ENCODE data around the gene ITGB2. TPM values are rescaled to one million over a fixed set of nuclear protein-coding genes. Genes with fewer than 3 reads are reported as not detected.

The ITGB2 gene
- total RNA-seq, 1 experiment from 2014 or later: 1.5 TPM

DNA sequence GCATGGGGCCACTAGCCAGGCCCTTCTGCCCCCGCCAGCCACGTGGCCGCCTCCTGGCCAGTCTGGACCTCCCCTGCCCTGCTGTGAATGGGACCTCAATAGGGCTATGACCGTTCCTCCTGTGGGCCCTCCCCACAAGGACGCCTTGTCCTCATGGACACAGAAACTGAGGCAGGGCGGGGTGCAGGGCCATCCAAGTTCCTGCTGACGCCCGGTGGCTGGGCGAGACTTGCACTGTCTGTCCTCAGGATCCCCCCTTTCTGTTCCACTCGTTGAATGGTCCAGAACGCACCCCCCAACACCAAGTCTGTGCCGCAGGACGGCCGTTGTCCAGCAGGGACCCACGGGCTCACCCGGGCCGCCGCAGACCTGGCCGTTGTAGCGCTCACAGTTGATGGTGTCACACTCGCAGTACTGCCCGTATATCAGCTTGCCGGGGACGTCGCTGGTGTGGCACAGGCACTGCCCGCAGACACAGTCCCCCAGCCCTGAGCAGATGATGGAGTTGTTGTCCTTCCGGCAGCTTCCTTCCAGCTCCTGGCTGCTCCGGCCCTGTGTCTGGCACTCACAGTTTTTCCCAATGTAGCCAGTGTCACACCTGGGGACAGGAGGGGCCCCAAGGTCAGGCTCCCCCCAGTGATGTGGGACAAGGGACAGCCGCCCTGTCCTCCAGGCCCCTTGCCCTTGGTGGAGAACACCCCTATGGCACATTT is 30.9 kb downstream of the ITGB2 start:
- Mint-ChIP-seq H3K4me3 (no peak overlapping the region), H3K4me1 (no peaks in the 10 kb centered on the region), H3K9me3 (no peaks in the 10 kb centered on the region), H3K27ac (no peak overlapping the region), H3K27me3 (ENCODE audit: low read depth) (no peaks in the 10 kb centered on the region), H3K36me3 (no peaks in the 10 kb centered on the region)
- DNase-seq (ENCODE audit: low spot score): no peak
- ATAC-seq: no peak
- ChIA-PET POLR2A (no interaction called here), CTCF (no interaction called here)
- TF ChIP-seq CREM (CRISPR knock-in tag; IDR thresholded peaks at IDR 0.05) (no peak), TEAD1 (CRISPR knock-in tag; IDR thresholded peaks at IDR 0.05) (no peak), OVOL2 (CRISPR knock-in tag; IDR thresholded peaks at IDR 0.05; ENCODE audit: borderline replicate concordance) (no peak), FOXK1 (CRISPR knock-in tag; IDR thresholded peaks at IDR 0.05) (no peak), ZNF416 (CRISPR knock-in tag; IDR thresholded peaks at IDR 0.05) (no peak), NR2C2 (CRISPR knock-in tag; IDR thresholded peaks at IDR 0.05) (no peak), NFE2L1 (CRISPR knock-in tag; IDR thresholded peaks at IDR 0.05) (no peak), SMAD3 (CRISPR knock-in tag; IDR thresholded peaks at IDR 0.05; ENCODE audit: borderline replicate concordance) (no peak), ZNF138 (CRISPR knock-in tag; conservative IDR thresholded peaks at IDR 0.05) (no peak), PRRX2 (CRISPR knock-in tag; IDR thresholded peaks at IDR 0.05) (no peak), ZNF317 (CRISPR knock-in tag; IDR thresholded peaks at IDR 0.05; ENCODE audit: borderline replicate concordance, low read depth) (no peak)
- TF ChIP-seq, protein P1, sequence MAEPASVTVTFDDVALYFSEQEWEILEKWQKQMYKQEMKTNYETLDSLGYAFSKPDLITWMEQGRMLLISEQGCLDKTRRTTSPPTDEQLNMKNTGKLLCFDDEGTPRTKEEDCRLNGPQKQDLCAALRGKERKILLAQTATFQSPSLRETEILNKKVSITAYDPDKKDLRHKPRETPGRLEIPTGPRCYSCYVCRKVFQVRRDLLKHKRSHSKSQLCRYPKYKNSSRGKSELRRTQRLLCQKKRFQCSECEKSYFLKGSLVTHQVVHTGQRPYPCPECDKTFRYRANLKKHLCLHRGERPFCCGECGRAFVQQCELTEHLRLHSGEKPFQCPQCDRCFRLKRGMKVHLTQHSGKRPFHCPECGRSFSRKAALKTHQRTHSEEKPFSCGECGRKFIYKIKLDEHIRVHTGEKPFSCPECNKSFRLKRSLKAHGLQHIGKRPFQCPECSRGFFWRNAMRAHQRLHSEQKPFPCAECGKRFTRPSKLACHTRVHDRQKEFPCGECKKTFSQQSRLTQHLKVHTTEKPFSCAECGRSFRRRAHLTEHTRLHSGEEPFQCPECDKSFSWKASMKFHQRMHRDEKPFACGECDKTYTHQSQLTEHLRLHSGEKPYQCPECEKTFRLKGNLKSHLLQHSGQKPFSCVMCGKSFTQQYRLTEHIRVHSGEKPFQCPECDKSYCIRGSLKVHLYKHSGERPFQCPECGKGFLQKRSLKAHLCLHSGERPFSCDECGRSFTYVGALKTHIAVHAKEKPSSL (CRISPR knock-in tag; conservative IDR thresholded peaks at IDR 0.05): no peak
- TF ChIP-seq, protein P2, sequence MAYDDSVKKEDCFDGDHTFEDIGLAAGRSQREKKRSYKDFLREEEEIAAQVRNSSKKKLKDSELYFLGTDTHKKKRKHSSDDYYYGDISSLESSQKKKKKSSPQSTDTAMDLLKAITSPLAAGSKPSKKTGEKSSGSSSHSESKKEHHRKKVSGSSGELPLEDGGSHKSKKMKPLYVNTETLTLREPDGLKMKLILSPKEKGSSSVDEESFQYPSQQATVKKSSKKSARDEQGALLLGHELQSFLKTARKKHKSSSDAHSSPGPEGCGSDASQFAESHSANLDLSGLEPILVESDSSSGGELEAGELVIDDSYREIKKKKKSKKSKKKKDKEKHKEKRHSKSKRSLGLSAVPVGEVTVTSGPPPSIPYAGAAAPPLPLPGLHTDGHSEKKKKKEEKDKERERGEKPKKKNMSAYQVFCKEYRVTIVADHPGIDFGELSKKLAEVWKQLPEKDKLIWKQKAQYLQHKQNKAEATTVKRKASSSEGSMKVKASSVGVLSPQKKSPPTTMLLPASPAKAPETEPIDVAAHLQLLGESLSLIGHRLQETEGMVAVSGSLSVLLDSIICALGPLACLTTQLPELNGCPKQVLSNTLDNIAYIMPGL (CRISPR knock-in tag; IDR thresholded peaks at IDR 0.05): no peak
- TF ChIP-seq, protein P3, sequence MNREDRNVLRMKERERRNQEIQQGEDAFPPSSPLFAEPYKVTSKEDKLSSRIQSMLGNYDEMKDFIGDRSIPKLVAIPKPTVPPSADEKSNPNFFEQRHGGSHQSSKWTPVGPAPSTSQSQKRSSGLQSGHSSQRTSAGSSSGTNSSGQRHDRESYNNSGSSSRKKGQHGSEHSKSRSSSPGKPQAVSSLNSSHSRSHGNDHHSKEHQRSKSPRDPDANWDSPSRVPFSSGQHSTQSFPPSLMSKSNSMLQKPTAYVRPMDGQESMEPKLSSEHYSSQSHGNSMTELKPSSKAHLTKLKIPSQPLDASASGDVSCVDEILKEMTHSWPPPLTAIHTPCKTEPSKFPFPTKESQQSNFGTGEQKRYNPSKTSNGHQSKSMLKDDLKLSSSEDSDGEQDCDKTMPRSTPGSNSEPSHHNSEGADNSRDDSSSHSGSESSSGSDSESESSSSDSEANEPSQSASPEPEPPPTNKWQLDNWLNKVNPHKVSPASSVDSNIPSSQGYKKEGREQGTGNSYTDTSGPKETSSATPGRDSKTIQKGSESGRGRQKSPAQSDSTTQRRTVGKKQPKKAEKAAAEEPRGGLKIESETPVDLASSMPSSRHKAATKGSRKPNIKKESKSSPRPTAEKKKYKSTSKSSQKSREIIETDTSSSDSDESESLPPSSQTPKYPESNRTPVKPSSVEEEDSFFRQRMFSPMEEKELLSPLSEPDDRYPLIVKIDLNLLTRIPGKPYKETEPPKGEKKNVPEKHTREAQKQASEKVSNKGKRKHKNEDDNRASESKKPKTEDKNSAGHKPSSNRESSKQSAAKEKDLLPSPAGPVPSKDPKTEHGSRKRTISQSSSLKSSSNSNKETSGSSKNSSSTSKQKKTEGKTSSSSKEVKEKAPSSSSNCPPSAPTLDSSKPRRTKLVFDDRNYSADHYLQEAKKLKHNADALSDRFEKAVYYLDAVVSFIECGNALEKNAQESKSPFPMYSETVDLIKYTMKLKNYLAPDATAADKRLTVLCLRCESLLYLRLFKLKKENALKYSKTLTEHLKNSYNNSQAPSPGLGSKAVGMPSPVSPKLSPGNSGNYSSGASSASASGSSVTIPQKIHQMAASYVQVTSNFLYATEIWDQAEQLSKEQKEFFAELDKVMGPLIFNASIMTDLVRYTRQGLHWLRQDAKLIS (CRISPR knock-in tag; IDR thresholded peaks at IDR 0.05; ENCODE audit: borderline replicate concordance): no peak

DNA sequence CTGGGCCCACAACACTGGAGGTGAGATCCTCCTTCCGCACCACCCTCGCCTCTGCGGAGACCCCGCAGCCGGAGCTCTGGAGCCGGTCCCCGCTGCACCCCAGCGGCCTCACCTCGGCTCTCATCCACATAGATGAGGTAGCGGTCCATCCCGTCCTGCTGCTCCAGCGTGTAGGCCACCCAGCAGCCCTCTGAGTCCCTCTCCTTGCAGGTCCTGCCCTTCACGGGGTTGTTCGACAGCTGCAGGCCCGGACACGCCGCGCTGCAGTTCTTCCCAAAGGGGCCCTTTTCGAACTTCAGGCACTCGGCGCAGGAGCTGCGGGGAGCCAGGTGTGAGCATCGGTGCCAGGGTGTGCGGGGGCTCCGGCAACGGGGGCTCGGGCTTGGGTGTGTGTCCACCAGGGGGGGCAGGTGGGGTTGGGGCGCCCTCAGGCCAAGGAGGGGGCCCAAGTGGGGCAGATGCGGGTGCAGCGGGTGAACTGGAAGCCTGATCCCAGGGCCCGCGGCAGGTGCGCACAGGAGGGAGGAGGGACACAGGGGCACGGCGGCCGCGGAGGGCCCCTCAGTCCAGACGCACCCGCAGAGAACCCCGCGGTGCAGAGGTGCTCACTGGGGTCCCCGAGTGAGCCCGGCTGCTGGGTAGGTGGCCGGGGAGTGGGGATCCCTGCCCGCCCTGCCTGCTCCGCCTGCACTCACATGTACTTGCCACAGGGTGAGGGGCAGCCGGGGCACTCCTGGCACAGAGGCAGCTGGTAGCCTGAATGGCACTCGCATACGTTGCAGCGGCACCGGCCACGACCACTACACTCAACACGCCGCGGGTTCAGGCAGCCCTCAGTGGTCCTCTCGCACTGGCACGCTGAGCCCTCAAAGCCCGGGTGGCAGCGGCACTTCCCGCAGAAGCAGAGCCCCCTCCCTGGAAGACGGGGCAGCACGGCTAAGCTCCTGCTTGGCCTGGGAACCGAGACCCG is 31.8 kb downstream of the ITGB2 start:
- H3K27me3 Mint-ChIP-seq (ENCODE audit: low read depth): no peaks in the 10 kb centered on the region
- H3K4me1 Mint-ChIP-seq: no peaks in the 10 kb centered on the region
- ChIA-PET CTCF (no interaction called here), POLR2A (no interaction called here)
- DNase-seq (ENCODE audit: low spot score): no peak
- no peak overlapping the region for H3K4me3 Mint-ChIP-seq
- no peaks in the 10 kb centered on the region for H3K36me3 Mint-ChIP-seq
- ATAC-seq: no peak
- H3K9me3 Mint-ChIP-seq: no peaks in the 10 kb centered on the region
- H3K27ac Mint-ChIP-seq: no peak overlapping the region
- TF ChIP-seq ATF1 (CRISPR knock-in tag; IDR thresholded peaks at IDR 0.05): no peak
- TF ChIP-seq GTF2I (CRISPR knock-in tag; conservative IDR thresholded peaks at IDR 0.05): no peak
- TF ChIP-seq, protein P4, sequence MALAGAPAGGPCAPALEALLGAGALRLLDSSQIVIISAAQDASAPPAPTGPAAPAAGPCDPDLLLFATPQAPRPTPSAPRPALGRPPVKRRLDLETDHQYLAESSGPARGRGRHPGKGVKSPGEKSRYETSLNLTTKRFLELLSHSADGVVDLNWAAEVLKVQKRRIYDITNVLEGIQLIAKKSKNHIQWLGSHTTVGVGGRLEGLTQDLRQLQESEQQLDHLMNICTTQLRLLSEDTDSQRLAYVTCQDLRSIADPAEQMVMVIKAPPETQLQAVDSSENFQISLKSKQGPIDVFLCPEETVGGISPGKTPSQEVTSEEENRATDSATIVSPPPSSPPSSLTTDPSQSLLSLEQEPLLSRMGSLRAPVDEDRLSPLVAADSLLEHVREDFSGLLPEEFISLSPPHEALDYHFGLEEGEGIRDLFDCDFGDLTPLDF (CRISPR knock-in tag; IDR thresholded peaks at IDR 0.05): no peak
- TF ChIP-seq, protein P5, sequence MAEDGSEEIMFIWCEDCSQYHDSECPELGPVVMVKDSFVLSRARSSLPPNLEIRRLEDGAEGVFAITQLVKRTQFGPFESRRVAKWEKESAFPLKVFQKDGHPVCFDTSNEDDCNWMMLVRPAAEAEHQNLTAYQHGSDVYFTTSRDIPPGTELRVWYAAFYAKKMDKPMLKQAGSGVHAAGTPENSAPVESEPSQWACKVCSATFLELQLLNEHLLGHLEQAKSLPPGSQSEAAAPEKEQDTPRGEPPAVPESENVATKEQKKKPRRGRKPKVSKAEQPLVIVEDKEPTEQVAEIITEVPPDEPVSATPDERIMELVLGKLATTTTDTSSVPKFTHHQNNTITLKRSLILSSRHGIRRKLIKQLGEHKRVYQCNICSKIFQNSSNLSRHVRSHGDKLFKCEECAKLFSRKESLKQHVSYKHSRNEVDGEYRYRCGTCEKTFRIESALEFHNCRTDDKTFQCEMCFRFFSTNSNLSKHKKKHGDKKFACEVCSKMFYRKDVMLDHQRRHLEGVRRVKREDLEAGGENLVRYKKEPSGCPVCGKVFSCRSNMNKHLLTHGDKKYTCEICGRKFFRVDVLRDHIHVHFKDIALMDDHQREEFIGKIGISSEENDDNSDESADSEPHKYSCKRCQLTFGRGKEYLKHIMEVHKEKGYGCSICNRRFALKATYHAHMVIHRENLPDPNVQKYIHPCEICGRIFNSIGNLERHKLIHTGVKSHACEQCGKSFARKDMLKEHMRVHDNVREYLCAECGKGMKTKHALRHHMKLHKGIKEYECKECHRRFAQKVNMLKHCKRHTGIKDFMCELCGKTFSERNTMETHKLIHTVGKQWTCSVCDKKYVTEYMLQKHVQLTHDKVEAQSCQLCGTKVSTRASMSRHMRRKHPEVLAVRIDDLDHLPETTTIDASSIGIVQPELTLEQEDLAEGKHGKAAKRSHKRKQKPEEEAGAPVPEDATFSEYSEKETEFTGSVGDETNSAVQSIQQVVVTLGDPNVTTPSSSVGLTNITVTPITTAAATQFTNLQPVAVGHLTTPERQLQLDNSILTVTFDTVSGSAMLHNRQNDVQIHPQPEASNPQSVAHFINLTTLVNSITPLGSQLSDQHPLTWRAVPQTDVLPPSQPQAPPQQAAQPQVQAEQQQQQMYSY (CRISPR knock-in tag; IDR thresholded peaks at IDR 0.05): no peak
- TF ChIP-seq FOXK1 (CRISPR knock-in tag; IDR thresholded peaks at IDR 0.05): no peak
- no peak for TF ChIP-seq KAT7 (CRISPR knock-in tag; IDR thresholded peaks at IDR 0.05; ENCODE audit: borderline replicate concordance)
- TF ChIP-seq ZNF671 (CRISPR knock-in tag; IDR thresholded peaks at IDR 0.05): no peak
- no peak for TF ChIP-seq RORB (CRISPR knock-in tag; IDR thresholded peaks at IDR 0.05)
- no peak for TF ChIP-seq NR1H2 (CRISPR knock-in tag; IDR thresholded peaks at IDR 0.05)
